Neuronal stem cell (in vitro differentiated cells): ENCODE data around the gene NHLH2.
A peak's percentile ranks its signal among the peaks of the same experiment; 100 is the strongest.

Source experiments
- DNase-seq: peaks from one replicate; pipeline ENCODE4 v3.0.0-alpha.2; 2013; ENCODE audit warnings: low spot score
- H2AFZ ChIP-seq: one replicate; pipeline ENCODE4 v1.6.1; 2013; ENCODE audit warnings: mild to moderate bottlenecking, low read length, inconsistent platforms
- H2AK5ac ChIP-seq: 2 replicates; pipeline ENCODE4 v1.6.1; 2013; ENCODE audit warnings: low read depth, mild to moderate bottlenecking, inconsistent platforms, low read length, moderate library complexity, mixed read lengths
- H2BK120ac ChIP-seq: 2 replicates; pipeline ENCODE4 v1.6.1; 2013; ENCODE audit warnings: low read depth, mild to moderate bottlenecking, inconsistent platforms, low read length, moderate library complexity, mixed read lengths
- H2BK12ac ChIP-seq: one replicate; pipeline ENCODE4 v1.6.1; 2013; ENCODE audit warnings: low read length, inconsistent platforms
- H2BK15ac ChIP-seq: 2 replicates; pipeline ENCODE4 v1.6.1; 2013; ENCODE audit warnings: mild to moderate bottlenecking, low read length, inconsistent platforms, mixed read lengths
- H2BK5ac ChIP-seq: one replicate; pipeline ENCODE4 v1.6.1; 2013; ENCODE audit warnings: inconsistent platforms, mild to moderate bottlenecking, low read length, moderate library complexity
- H3K14ac ChIP-seq: one replicate; pipeline ENCODE4 v1.6.1; 2013; ENCODE audit warnings: low read length, inconsistent platforms
- H3K18ac ChIP-seq: 2 replicates; pipeline ENCODE4 v1.6.1; 2013; ENCODE audit warnings: low read length, inconsistent platforms
- H3K23ac ChIP-seq: 2 replicates; pipeline ENCODE4 v1.6.1; 2013; ENCODE audit warnings: low read depth, mild to moderate bottlenecking, mixed read lengths, low read length, inconsistent platforms; ENCODE audit not compliant: poor library complexity
- H3K27ac ChIP-seq: replicated peaks from 3 replicates; pipeline ENCODE4 v1.5.1; 2013; ENCODE audit warnings: low read length, inconsistent platforms
- H3K27me3 ChIP-seq, 3 experiments: 2 replicates each; pipeline ENCODE4 v1.6.1; 2013; ENCODE audit warnings: low read length in 3 of 3, mild to moderate bottlenecking in 2 of 3, inconsistent platforms in 1 of 3, low read depth in 1 of 3, mixed read lengths in 1 of 3, moderate library complexity in 1 of 3; ENCODE audit not compliant: control insufficient read depth in 3 of 3, insufficient read depth in 3 of 3
- H3K36me3 ChIP-seq, 2 donors: replicated peaks in 1 of 2; 2 replicates each; pipeline ENCODE4 v1.6.1; 2013; ENCODE audit warnings: low read length in 2 of 2; ENCODE audit not compliant: control insufficient read depth in 2 of 2, insufficient read depth in 2 of 2
- H3K4ac ChIP-seq: 2 replicates; pipeline ENCODE4 v1.6.1; 2013; ENCODE audit warnings: inconsistent platforms, mild to moderate bottlenecking, low read length, moderate library complexity
- H3K4me1 ChIP-seq, 2 donors: 1 replicate in 1 of 2; 2 replicates in 1 of 2; pipeline ENCODE4 v1.6.1; 2013; ENCODE audit warnings: low read length in 2 of 2, low read depth in 1 of 2; ENCODE audit not compliant: control insufficient read depth in 2 of 2, insufficient read depth in 1 of 2
- H3K4me2 ChIP-seq: one replicate; pipeline ENCODE4 v1.6.1; 2013; ENCODE audit warnings: mild to moderate bottlenecking, low read length, inconsistent platforms; ENCODE audit not compliant: insufficient read depth, poor library complexity, severe bottlenecking
- H3K4me3 ChIP-seq, 2 donors: 2 replicates each; pipeline ENCODE4 v1.5.1; 2013; ENCODE audit warnings: low read length in 2 of 2, mild to moderate bottlenecking in 2 of 2, inconsistent platforms in 1 of 2, moderate library complexity in 1 of 2
- H3K79me1 ChIP-seq: one replicate; pipeline ENCODE4 v1.6.1; 2013; ENCODE audit warnings: low read depth, mild to moderate bottlenecking, inconsistent platforms, low read length, moderate library complexity
- H3K9ac ChIP-seq: one replicate; pipeline ENCODE4 v1.6.1; 2013; ENCODE audit warnings: mild to moderate bottlenecking, low read depth, low read length, inconsistent platforms; ENCODE audit not compliant: poor library complexity
- H3K9me3 ChIP-seq, 2 donors: replicated peaks in 1 of 2; 2 replicates each; pipeline versions ENCODE3 to v1.6.1; 2013; ENCODE audit warnings: low read length in 2 of 2, mild to moderate bottlenecking in 2 of 2, inconsistent platforms in 1 of 2, low read depth in 1 of 2, mixed read lengths in 1 of 2, moderate library complexity in 1 of 2; ENCODE audit not compliant: control insufficient read depth in 2 of 2, insufficient read depth in 1 of 2
- H4K8ac ChIP-seq: one replicate; pipeline ENCODE4 v1.6.1; 2013; ENCODE audit warnings: low read depth, mild to moderate bottlenecking, inconsistent platforms, low read length, moderate library complexity
- H4K91ac ChIP-seq: one replicate; pipeline ENCODE4 v1.6.1; 2013; ENCODE audit warnings: low read length, low read depth, mild to moderate bottlenecking, inconsistent platforms; ENCODE audit not compliant: poor library complexity
- WGBS, 2 donors: extraction: QIAGEN DNeasy Blood & Tissue Kit; methylation state at CpG; one replicate each; pipeline ENCODE4 v1.1.7; 2013; ENCODE audit warnings: missing lambda C conversion rate in 2 of 2, mixed read lengths in 1 of 2; ENCODE audit not compliant: insufficient read length in 2 of 2, insufficient replicate concordance in 1 of 2; ENCODE audit errors: extremely low coverage in 2 of 2; 5-methylcytosine and 5-hydroxymethylcytosine counted together

The NHLH2 gene

DNA sequence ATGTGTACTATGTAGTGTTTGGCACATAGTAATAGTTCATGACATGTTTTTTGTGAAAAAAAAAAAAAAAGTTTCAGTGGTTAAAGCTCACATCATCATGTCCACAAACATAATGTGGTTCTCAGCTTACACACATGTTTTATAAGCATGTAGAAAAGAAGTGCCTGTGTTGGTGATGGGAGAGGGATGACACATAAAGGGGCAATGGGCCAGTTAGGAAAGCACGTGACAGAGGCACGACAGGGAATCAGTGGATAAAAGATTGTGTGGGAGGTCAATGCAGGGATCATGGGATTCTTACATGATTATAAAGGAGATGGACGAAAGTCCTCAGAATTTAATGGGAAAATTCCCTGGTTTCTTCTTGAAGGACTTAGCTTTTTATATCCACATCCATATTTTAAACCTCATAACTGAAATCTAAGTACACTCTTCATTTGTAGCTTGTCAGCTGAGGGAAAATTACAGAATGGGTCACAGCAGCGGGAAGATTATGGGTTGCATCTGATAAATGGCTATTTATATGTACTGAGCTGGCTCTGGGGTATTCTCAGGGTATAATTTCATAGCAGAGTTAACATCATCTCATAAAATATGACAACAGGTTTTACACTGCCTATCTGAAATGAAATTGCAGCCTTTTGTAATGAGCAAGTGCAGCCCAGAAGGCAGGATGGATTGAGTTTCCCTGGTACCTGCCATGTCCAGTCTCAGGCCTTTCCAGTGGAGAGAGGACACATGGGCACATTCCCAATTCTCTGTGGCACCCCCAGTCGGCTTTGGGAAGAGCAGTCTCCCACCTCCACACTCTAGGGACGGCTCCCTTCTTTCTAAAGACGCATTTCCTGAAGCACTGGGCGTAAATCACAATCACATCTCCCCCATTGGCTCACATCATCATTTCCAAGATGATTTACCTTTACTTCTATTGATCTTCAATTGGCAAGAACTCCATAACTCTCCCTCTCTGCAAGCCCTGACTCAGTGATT, 42.3 kb upstream of the NHLH2 start:
- H3K4me3 ChIP-seq, result no peak overlapping the region
- no peak overlapping the region for H3K14ac ChIP-seq
- H3K23ac ChIP-seq, result no peak overlapping the region
- H3K18ac ChIP-seq, result no peak overlapping the region
- H2BK5ac ChIP-seq, result no peak overlapping the region
- no peak overlapping the region for H2AK5ac ChIP-seq
- no peak overlapping the region for H2BK120ac ChIP-seq
- peaks cover 0 to 2% (median 0%) of the 10 kb centered on the region in 3 experiments for H3K27me3 ChIP-seq
- no peak for DNase-seq
- WGBS, 2 donors, result no CpG with 5 or more reads among the region's 8 CpGs
- no peak overlapping the region for H2AFZ ChIP-seq
- H3K79me1 ChIP-seq, result no peaks in the 10 kb centered on the region
- no peak overlapping the region for H4K8ac ChIP-seq
- no peak overlapping the region for H2BK12ac ChIP-seq
- H3K36me3 ChIP-seq, result no peaks in the 10 kb centered on the region
- no peak overlapping the region for H3K9ac ChIP-seq
- no peak overlapping the region for H4K91ac ChIP-seq
- H3K9me3 ChIP-seq, result no peaks in the 10 kb centered on the region
- H3K4ac ChIP-seq, result no peak overlapping the region
- H3K4me1 ChIP-seq, result no peaks in the 10 kb centered on the region
- no peak overlapping the region for H2BK15ac ChIP-seq
- no peak overlapping the region for H3K4me2 ChIP-seq
- no peak overlapping the region for H3K27ac ChIP-seq

DNA sequence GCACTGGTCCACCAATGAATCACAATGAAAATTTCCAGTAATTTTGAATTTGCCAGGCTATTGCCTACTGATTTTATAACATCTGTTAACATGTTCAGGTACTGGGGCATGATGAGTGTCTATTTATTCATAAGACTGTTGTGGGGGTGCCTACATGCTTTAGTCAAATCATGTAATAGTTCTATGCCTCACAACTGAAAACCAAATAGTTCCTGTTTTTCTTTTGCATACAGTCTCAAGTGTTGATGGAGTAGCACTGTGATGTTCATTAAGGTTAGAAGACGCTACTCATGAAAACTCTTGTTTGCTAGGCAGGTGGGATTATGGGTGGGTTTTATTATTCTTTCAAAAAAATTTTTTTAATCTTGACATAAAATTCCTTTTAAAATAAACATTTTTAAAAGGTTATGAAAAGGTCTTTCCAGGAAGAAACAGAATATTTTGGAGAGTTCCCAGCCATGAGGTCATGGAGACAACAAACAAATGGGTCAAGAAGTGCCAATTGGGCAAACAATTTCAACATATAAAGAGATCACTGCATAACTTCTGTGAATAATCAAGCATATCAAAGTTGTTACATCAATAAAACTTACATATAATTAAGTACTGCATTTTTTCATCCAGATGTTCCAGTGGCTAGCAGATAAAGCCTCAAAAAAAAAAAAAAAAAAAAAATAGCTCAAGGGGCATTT, 40.2 kb upstream of the NHLH2 start:
- no peak overlapping the region for H3K14ac ChIP-seq
- H3K36me3 ChIP-seq, result no peaks in the 10 kb centered on the region
- no peak overlapping the region for H3K4me2 ChIP-seq
- WGBS, 2 donors, result no CpG with 5 or more reads among the region's 1 CpG
- H4K91ac ChIP-seq, result no peak overlapping the region
- peaks cover 0 to 2% of the 10 kb centered on the region in 2 donors for H3K4me1 ChIP-seq
- no peak overlapping the region for H2BK5ac ChIP-seq
- no peak overlapping the region for H2AFZ ChIP-seq
- no peak overlapping the region for H2BK15ac ChIP-seq
- no peaks in the 10 kb centered on the region for H3K79me1 ChIP-seq
- no peaks in the 10 kb centered on the region for H3K9me3 ChIP-seq
- H3K18ac ChIP-seq, result no peak overlapping the region
- no peak overlapping the region for H3K4me3 ChIP-seq
- H2AK5ac ChIP-seq, result no peak overlapping the region
- H3K23ac ChIP-seq, result no peak overlapping the region
- peaks cover 0 to 2% (median 0%) of the 10 kb centered on the region in 3 experiments for H3K27me3 ChIP-seq
- H2BK120ac ChIP-seq, result no peak overlapping the region
- no peak overlapping the region for H4K8ac ChIP-seq
- H2BK12ac ChIP-seq, result no peak overlapping the region
- no peak overlapping the region for H3K9ac ChIP-seq
- no peak overlapping the region for H3K4ac ChIP-seq
- H3K27ac ChIP-seq, result no peak overlapping the region
- DNase-seq, result no peak

DNA sequence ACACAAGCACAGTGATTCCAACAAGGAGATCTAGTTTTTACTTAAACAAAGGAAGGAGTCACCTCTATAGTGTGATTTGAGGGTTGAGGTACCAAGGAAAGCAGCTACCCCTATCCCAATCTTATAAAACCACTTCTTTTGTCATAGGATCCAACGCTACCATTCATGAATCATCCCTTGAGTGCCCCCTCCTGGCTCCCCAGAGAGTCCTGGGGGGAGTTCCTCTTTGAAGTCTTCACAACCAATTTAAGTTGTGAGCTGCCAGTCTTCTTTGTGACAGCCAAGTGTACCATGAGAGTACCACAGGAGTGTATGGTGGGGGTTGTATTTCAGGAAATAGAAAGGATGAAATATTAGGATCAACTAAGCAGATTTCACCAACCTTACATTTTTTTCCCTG, 39.1 kb upstream of the NHLH2 start:
- no peak overlapping the region for H2BK120ac ChIP-seq
- no CpG with 5 or more reads among the region's 1 CpG for WGBS, 2 donors

DNA sequence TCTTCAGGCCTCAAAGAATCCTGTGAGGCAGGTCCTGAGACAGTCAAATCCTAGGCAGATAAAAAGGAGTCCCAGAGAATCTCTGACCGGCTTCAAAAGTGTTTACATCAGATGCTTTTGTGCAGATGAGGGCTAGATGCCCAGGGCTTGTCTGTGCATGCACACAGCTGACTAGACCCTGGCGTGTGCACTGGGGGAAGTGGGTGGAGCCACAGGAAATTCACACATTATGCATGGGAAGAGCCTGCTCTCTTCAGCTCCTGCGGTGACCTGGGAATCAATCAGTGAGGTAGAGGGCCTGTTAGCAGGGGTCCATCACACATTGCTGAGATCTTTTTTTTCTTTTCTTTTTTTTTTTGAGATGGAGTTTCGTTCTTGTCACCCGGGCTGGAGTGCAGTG, 36.6 kb upstream of the NHLH2 start:
- whole genome bisulfite sequencing, 2 donors, result no CpG with 5 or more reads among the region's 5 CpGs
- DNase-seq, result no peak
- H3K4me3 ChIP-seq, result no peak overlapping the region
- no peak overlapping the region for H2BK5ac ChIP-seq
- no peak overlapping the region for H3K9ac ChIP-seq
- peaks cover 0 to 2% of the 10 kb centered on the region in 2 donors for H3K4me1 ChIP-seq
- H2BK12ac ChIP-seq, result no peak overlapping the region
- H3K14ac ChIP-seq, result no peak overlapping the region
- H3K18ac ChIP-seq, result no peak overlapping the region
- H3K27me3 ChIP-seq, result peaks cover 0 to 2% (median 0%) of the 10 kb centered on the region in 3 experiments
- no peaks in the 10 kb centered on the region for H3K9me3 ChIP-seq
- H3K4me2 ChIP-seq, result no peak overlapping the region
- no peak overlapping the region for H2AK5ac ChIP-seq
- no peak overlapping the region for H3K23ac ChIP-seq
- H3K4ac ChIP-seq, result no peak overlapping the region
- no peak overlapping the region for H4K8ac ChIP-seq
- peak overlapping the region; percentile 78 for H2AFZ ChIP-seq
- no peak overlapping the region for H4K91ac ChIP-seq
- H3K27ac ChIP-seq, result no peak overlapping the region
- H2BK15ac ChIP-seq, result no peak overlapping the region
- H3K36me3 ChIP-seq, result no peaks in the 10 kb centered on the region
- no peaks in the 10 kb centered on the region for H3K79me1 ChIP-seq
- H2BK120ac ChIP-seq, result no peak overlapping the region

More for the DNA sequence above, 39.1 kb upstream of the NHLH2 start:
- H3K4me2 ChIP-seq, result no peak overlapping the region
- H2BK12ac ChIP-seq, result no peak overlapping the region
- H3K79me1 ChIP-seq, result no peaks in the 10 kb centered on the region
- no peak overlapping the region for H3K4ac ChIP-seq
- H3K9me3 ChIP-seq, result no peaks in the 10 kb centered on the region
- DNase-seq, result no peak
- H4K8ac ChIP-seq, result no peak overlapping the region
- no peak overlapping the region for H4K91ac ChIP-seq
- no peak overlapping the region for H3K23ac ChIP-seq
- H2BK15ac ChIP-seq, result no peak overlapping the region
- H2AFZ ChIP-seq, result no peak overlapping the region
- H3K27me3 ChIP-seq, result peaks cover 0 to 2% (median 0%) of the 10 kb centered on the region in 3 experiments
- H3K18ac ChIP-seq, result no peak overlapping the region
- no peak overlapping the region for H3K4me3 ChIP-seq
- H3K9ac ChIP-seq, result no peak overlapping the region
- H3K14ac ChIP-seq, result no peak overlapping the region
- no peak overlapping the region for H2BK5ac ChIP-seq
- H3K36me3 ChIP-seq, result no peaks in the 10 kb centered on the region
- H3K4me1 ChIP-seq, result peaks cover 0 to 2% of the 10 kb centered on the region in 2 donors
- H3K27ac ChIP-seq, result no peak overlapping the region
- H2AK5ac ChIP-seq, result no peak overlapping the region
